Limb (tissue), 2 donors: ENCODE results near the gene PDE4D.
"Not testable (repeated sequence)": the region's sequence is repeated elsewhere in the genome, so short reads cannot be mapped to it uniquely, and the experiment has no call there.

ENCODE experiments used
- DNase-seq, 2 donors: peaks; one replicate each; pipeline ENCODE4 v3.0.0-alpha.2; 2016; ENCODE audit errors: extremely low spot score in 2 of 2

PDE4D gene

GRCh38 chr5:59021837-59022514, 871.5 kb downstream of the PDE4D start:
- DNase-seq: no peak

GRCh38 chr5:59021286-59021673, 872.2 kb downstream of the PDE4D start:
- DNase-seq: no peak

GRCh38 chr5:59020611-59021285, 872.8 kb downstream of the PDE4D start:
- no peak for DNase-seq

- no peak for DNase-seq
These were observed 874.4 kb downstream of the PDE4D start for GRCh38 chr5:59019078-59019477.

- no peak for DNase-seq
These were observed 876.6 kb downstream of the PDE4D start for GRCh38 chr5:59016925-59017324.

GRCh38 chr5:59008816-59009473, 884.6 kb downstream of the PDE4D start:
- no peak for DNase-seq

- DNase-seq: peak in 1 of 2 donors; percentile 61
These were observed 886.0 kb downstream of the PDE4D start for GRCh38 chr5:59007460-59008063.

GRCh38 chr5:59005934-59006701, 887.4 kb downstream of the PDE4D start:
- no peak for DNase-seq

- DNase-seq: no peak
These were observed 889.9 kb downstream of the PDE4D start for GRCh38 chr5:59003641-59004040.

GRCh38 chr5:59003124-59003523, 890.4 kb downstream of the PDE4D start:
- DNase-seq: no peak

GRCh38 chr5:59002162-59002825, 891.2 kb downstream of the PDE4D start:
- no peak for DNase-seq

GRCh38 chr5:59001716-59002115, 891.8 kb downstream of the PDE4D start:
- no peak for DNase-seq

- peak in 1 of 2 donors; percentile 36 for DNase-seq
These were observed 892.4 kb downstream of the PDE4D start for GRCh38 chr5:59001154-59001553.

- DNase-seq: no peak
These were observed 893.3 kb downstream of the PDE4D start for GRCh38 chr5:59000211-59000610.

GRCh38 chr5:58999804-59000203, 893.7 kb downstream of the PDE4D start:
- peak in 1 of 2 donors; percentile 36 for DNase-seq

- DNase-seq: no peak
These were observed 895.0 kb downstream of the PDE4D start for GRCh38 chr5:58998544-58998943.

GRCh38 chr5:58995779-58996178, 897.7 kb downstream of the PDE4D start:
- DNase-seq: not testable (repeated sequence)

GRCh38 chr5:58993461-58993860, 900.1 kb downstream of the PDE4D start:
- DNase-seq: no peak

GRCh38 chr5:58988938-58989337, 904.6 kb downstream of the PDE4D start:
- no peak for DNase-seq

- DNase-seq: no peak
These were observed 906.3 kb downstream of the PDE4D start for GRCh38 chr5:58987193-58987592.

- DNase-seq: no peak
These were observed 907.2 kb downstream of the PDE4D start for GRCh38 chr5:58986281-58986680.
